ENCODE measurements around the gene PYGB.

- TF ChIP-seq, protein P1, sequence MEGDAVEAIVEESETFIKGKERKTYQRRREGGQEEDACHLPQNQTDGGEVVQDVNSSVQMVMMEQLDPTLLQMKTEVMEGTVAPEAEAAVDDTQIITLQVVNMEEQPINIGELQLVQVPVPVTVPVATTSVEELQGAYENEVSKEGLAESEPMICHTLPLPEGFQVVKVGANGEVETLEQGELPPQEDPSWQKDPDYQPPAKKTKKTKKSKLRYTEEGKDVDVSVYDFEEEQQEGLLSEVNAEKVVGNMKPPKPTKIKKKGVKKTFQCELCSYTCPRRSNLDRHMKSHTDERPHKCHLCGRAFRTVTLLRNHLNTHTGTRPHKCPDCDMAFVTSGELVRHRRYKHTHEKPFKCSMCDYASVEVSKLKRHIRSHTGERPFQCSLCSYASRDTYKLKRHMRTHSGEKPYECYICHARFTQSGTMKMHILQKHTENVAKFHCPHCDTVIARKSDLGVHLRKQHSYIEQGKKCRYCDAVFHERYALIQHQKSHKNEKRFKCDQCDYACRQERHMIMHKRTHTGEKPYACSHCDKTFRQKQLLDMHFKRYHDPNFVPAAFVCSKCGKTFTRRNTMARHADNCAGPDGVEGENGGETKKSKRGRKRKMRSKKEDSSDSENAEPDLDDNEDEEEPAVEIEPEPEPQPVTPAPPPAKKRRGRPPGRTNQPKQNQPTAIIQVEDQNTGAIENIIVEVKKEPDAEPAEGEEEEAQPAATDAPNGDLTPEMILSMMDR (IDR thresholded peaks at IDR 0.05; ENCODE audit: poor library complexity): no peak
- TF ChIP-seq EZH2phosphoT487 (IDR thresholded peaks at IDR 0.05; ENCODE audit: low read depth, severe bottlenecking, unreplicated experiment): no peak
Observed at GRCh38 chr20:25203871-25204320, 44.0 kb upstream of the PYGB start.

Data from hepatocyte (in vitro differentiated cells).